HG02642 (cell line): ENCODE data around the gene ANKFY1.

ENCODE experiments used
- ATAC-seq: cut with Tn5 transposase; IDR thresholded peaks from one replicate; pipeline ENCODE4 v1.9.1; 2021; ENCODE audit warnings: mild to moderate bottlenecking; ENCODE audit not compliant: unreplicated experiment, poor library complexity

Gene ANKFY1

DNA sequence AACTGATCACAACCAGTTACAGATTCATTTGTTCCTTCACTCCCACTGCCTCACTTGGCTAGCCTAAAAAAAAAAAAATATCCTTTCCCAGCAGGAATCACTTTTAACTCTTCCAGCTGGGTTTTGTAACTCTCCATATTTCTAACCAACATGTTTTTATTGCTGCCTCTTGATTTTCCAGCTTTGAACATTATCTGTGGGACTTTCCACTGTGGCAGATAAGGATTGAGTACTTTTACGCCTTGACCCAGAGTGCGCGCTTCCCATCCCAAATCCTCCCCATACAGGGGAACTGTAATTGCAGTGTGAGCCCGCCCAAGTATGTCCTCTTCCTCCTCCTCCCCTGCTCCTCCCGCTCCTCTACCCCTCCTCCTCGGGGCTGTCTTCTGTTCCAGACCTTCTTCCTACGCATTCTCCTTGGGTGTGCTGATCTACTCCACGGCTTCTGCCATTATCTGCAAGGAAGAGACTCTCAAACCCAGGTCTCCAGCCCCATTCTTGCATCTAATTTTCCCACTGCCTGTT lies 77.4 kb downstream of the ANKFY1 start:
- no peak for ATAC-seq

DNA sequence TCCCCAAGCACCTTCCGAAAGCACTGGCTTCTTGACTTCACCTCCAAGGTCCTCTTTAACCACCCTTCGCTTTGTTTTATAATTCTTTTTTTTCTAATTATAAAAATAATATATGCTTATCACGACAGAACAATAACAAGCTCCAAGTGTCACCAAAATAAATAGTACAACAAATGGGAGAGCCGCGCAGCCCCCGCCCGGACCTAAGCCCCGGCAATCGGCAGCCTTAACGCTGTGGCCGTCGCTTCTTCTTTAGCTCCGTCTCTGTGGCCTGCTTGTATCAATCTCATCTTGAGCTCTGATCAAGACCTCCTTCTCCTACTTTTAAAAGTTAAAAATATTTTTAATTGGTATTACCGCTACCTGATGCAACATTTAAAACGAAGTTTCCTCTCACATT lies 78.1 kb downstream of the ANKFY1 start:
- no peak for ATAC-seq

DNA sequence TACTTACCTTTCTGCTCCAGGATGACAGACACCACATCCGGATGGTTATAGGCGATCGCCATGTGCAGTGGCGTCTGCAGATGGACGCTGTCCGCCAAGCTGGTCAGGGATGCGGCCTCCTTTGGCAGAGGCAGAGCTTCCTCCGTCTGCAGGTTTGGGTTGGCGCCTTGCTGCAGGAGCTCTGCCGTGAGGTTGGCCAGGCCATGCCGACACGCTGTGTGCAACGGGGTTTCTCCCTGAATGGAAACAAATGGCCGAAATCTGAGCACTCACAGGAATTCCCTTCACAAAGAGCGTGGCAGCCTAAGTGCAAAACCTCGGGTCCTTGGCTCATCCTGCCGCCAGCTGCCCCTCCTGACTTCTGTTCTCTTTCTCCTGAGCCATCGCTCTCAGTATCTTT lies 79.0 kb downstream of the ANKFY1 start:
- ATAC-seq = no peak

DNA sequence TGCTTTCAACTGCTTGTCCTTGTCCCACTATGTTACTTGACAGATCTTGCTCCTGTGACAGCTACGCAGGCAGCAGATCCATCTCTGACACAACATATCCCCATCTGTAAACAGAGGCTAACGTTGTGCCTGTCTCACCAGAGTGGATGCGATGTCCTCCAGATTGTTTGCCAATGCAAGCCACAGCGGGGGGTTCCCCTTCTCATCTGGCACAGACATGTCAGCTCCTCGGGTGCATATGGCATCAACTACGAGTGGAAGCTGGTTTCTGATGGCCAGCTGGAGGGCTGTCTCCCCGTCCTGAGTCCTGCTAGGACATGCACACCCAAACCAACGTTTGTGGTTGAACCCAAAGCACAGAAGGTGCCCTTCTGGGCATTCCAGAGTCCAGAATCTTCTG lies 81.7 kb downstream of the ANKFY1 start:
- no peak for ATAC-seq

DNA sequence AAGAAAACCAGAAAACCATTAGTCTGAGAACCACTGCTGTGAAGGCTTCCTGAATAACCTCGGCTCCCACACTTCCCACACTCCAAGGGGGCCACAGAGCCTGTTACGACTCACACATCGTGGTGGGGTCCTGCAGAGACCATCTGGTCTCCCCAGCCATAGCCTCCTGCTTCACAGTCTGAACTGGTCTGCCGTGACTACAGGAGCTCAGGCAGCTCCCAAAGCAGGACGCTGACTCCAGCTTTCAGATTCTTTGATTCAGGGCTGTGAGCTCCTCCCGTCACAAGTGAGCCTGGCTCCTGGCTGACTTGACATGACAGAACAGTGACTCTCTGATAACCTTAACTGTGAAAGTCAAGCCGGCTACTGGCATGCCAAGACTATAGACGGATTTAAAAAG lies 83.0 kb downstream of the ANKFY1 start:
- ATAC-seq = no peak

DNA sequence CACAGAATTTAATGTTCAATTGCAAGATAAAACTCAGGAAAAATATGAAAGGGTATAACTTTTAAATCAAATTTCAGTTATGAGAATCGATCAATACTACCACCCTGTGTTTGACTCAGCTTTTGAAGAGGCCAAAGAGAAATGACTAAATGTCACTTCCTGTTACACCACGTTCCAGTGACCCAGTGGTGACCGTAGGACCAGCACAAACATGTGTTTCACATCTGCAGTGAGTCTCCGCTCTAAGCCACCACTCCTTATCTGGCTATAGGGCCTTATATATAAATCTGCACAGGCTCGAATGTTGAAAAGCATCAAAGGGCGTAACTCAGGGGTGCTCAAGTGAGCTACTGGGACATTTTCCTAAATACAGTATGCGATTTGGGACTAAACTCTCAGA lies 84.7 kb downstream of the ANKFY1 start:
- ATAC-seq = no peak

DNA sequence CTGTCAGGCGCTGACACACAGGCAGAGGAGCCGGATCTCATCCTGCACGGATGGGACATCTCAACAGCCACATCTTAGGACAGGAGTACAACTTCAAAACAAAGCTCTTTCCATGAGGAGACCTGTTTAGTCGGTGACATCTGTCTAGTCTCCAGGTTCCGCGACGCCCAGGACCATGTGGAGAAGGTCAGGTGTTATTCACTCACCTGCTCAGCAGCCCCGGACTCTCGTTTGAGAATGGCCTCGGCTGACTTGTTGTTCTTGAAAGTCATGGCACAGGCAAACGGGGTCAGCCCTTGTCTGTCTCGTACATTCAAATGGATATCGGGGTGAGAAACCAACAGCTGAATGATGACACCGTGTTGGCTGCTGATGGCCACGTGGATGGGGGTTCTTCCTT lies 85.1 kb downstream of the ANKFY1 start:
- no peak for ATAC-seq

DNA sequence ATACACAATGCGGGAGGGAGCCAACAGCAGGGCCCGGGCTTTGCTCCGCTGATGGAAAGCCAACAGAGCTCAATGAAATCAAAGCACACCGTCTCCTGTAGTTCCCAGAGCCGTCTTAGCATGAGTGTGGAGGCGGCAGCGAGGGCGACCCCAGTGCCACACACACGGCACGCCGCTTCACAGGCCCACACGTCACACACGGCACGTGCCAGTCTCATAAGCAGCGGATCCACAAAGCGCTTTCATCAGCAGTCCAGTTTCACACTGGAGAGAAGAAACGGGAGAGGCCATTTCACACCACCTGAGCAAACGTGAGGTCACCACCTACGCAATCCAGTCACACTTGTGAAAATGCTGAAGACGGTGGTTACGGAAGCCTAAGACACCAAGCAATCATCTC lies 86.0 kb downstream of the ANKFY1 start:
- no peak for ATAC-seq

DNA sequence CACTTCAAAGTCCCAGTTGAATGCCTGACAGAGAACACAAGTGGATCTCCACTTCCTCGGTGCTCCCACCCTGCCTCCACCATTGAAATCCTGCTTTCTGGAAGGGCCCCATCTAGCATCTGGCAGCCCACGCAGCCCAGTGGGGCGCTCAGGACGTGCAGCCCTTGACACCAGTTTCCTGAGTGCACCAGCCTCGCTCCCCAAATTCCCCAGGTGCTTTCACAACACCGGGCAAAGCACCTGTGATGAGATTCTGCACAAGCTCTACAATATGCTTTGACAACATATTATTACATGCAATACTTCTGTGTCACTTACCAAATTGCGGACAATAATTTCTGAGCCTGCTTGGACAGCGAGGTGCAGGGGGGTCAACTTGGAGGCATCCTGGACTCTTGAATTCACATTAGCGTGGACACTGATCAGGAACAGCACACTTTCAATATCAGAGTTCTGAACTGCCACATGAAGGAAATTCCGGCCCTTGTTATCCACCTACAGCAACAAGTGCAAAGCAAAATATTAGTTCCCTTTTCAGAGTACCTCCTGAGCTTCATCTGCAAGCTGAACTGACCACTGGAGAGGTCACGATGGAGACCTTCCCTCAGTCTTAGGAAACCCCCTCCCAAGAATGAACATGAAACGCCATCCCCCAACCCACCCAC lies 86.8 kb downstream of the ANKFY1 start:
- no peak for ATAC-seq

DNA sequence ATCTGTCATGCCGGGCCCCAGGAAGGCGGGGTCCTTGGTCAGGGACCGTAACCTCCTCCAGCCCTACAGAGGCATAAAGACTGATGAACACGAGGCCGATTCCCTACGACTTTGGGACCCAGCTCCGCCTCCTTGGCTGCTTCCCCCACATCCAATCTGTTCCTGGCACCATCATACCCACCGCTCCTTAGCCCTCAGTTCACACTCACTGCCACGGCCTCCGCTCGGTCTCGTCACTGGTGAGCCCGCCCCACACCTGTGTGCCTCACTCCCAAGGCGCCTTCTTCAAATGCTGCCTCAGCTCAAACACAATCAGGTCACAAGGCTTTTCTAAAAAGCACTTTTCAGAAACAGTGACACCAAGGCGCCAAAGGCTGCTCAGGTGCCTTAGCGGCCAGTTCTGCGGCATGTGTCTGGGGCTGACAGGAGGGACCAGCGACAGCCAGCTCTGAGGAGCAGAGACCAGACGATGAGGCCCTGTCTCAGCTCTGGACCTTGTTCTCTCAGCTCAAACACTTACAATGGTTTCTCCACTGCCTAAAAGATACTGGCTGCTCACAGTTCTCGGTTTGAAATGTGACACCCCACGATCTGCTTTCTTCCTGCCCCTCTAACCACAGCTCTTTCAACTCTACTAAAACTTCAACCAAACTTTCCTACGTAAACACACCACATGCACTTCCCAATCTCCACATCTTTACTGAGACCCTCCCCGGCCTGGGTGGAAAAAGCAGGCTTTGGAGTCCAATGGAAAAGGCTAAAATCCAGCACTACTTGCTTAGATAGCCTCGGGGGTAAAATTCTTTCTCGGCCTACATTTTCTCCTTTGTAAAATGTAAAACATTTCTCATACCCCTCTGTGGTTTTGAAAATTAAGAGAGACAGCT lies 87.6 kb downstream of the ANKFY1 start:
- no peak for ATAC-seq

DNA sequence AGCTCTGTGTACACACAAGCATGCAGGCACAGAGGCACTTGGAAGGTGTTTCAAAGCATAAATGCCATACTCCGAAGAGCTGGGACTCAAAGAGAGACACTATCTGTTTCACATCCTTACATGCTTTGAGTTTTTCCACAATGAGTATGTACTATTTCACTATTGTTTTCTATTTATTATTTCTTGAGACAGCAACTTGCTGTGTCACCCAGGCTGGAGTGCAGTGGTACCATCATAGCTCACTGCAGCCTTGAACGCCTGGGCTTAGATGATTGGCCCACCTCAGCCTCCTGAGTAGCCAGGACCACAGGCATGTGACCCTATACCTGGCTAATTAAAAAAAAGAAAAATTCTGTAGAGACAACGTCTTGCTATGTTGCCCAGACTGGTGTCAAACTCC lies 89.2 kb downstream of the ANKFY1 start:
- no peak for ATAC-seq

DNA sequence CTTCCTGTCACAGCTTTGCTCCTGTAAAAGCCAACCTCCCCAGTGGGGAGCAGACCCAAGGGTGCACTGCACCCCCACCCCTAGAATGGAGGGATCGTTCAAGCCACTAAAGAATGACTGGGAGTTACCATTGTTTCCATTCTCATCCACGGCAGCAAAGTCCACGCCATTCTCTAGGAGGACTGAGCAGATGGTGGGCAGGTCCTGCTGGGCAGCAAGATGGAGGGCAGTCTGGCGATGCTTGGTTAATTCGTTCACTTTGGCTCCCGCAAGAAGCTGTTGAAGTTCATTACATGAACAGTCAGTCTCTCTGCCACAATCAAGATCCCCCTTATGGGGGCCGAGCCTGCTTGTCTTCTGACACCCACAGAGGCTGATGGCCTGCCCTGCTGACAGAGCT lies 90.0 kb downstream of the ANKFY1 start:
- no peak for ATAC-seq

DNA sequence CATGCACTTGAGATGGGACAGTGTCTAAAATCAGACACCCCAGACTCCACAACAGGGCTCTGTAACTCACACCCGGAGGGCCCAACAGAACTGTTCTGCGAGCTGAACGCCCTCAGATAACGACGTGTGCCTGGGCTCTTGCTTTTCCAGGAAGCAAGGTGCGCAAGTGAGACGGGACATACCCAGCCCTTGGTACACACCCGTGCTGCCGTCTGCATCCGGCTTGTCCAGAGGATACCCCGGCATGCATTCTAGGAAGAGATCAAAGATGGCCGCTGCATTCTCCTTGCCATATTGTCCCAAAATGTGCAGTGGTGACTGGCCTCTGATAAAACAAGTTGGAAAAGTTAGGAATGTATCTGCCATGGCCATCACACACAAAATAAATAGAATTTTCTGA lies 91.4 kb downstream of the ANKFY1 start:
- no peak for ATAC-seq

DNA sequence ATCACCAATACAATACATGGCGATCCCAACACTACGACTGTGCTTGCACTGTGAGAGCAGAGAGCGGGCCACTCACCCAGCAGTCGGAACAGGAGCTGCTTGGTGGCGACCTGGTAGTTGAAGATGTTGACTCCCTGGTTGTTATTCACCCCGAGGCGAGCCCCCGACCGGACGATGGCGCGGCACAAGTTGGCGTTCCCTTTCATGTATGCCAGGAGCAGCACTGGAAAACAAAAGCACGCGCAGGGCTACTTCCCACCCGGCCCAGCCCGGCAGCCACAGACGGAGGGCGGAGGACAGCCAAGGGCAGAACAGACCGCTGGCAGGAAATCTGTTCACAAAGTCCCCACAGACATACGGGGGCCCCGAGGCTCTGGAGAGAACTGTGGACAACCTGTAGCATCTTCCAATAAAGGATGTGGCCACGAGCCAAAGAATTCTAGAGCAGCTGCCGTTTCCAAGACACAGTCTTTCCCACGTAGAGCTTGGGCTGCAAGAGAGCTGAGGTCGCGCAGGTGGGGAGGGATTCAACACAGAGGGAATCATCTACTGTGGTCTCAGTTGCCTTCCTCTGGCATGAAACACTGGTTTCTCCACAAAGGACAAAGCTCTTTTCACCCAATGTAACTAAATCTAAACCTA lies 93.0 kb downstream of the ANKFY1 start:
- ATAC-seq = no peak

DNA sequence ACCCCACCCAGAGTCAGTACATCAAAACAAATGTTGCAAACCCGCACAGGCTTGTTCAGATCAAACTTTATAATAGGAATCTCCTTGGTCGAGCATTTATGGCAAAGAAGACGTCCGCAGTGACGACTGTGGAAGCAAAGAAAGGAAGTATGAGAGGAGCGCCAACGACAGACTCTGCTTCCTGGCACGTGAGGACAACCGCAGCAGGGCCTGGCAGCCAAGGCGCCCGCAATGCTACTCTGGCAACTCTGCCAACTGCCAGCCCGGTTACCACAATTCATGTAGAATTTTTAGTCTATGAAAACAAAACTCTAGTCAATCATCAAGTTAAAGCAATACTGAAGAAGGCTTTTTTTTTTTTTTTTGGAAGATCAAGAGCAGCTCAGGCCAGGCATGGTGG lies 96.0 kb downstream of the ANKFY1 start:
- ATAC-seq = no peak

DNA sequence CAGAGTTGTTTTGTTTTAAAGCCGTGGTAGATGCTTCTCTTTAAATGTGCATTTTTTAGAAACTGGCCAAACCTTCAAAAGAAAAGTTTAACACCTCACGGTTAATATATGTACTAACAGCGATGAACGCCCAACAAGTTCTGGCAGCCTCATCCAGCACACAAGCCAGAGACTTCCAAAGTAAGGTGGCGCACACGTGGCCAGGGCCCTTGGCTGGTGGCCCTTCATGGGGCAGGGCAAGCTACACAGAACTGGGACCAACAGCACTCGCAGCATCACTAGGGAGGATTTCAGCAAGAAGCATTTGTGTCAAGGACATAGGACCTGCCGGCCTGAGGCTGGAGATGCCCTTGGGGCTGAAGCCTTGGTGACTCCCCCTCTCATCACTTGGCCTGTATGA lies 97.4 kb downstream of the ANKFY1 start:
- no peak for ATAC-seq

DNA sequence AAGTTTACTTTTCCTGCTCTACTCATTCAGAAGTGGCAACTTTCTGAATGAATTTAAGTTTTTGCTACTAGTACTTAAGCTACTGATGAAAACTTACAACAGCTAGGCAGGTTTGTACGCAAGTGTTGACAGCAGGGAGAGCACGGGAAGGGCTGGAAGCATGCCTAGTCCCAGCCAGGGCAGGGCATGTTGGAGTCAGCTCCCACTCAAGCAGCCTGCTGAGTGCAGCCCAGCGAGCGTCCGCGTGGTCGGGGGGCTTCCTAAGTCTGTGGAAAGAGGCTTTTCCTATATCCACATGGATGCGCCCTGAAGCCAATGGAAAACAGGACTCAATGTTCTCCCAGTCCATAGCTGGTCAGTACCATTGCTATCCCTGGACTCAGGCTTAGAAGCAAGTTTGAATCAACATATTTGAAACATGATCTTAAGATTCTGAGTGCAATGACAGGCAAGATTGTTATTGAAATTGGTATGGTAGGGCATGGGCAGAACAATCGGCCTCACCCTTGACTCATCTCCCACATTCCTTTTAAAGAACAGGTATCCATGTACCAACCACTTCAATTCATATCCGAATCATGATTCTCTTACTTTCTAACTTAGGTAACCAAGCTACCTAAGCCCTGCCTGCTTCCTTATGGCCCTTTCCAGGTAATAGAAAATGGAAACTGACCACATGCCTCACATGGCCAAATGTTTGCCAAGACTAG lies 98.3 kb downstream of the ANKFY1 start:
- ATAC-seq = no peak

DNA sequence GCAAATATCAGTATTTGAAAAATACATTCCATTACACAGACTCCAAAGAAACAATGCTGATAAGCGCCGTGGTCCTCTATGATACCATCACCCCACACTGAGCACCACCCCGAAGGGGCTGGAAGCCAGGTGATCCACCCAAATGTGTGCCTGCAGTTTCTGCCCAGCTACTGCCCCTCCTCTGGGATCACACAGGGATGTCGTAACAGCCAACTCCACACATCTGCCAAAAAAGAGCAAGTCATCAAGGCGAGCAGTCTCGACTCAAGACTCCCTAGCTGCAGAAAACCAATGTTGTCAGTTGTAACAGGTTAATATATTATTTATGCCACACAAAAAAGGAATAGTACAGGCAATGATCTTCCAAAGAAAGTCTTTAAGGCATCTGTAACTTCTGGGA lies 99.8 kb downstream of the ANKFY1 start:
- ATAC-seq = no peak

DNA sequence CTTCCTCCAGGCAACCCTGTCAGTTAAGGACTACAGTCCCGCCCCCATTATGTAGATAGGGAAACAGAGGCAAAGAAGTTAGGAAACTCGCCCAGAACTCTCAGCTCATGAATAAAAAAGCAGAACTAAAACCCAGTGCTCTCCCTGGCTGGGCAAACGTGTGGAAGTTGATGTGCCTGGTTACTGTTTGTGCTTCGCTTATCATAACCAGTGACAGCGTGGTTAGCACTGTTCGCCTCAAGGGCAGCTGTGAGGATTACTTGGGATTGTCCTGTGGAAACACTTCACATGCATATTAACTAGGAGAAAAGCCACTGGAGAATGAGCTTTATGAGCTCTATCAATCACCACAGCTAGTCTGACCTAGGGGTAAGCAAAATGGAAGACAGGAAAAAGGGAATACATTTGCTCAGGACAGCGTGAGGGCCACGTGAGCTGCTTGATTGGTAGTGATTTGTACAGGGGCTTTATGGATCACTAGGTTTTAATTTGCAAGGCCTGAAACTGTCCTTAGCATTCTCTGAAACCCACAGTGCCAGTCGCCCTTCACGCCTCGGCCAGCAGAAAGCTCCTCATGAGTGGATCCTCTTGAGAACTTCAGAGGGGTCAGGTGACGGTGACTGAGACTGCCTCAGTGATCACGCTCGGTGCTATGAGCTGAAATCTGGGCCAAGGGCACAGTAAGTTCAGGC lies 100.9 kb downstream of the ANKFY1 start:
- ATAC-seq = no peak

DNA sequence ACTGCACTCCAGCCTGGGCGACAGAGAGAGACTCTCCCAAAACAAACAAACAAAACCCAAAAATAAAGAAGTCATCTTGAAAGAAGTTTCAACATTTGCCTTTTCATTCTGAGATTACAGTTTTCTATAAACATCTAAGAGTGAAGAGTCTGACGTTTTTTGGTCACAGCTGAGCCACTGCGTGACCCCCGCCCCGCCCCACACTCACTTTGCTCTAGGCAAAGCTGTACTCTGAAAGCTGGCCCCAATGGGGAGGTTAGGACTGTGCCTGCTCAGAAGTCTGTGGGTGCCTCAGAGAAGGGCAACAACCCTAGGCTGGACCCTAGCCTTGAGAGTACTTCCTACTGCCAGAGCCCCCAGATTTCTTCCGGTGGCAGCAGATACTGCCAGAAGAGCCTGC lies 101.5 kb downstream of the ANKFY1 start:
- no peak for ATAC-seq
